Measurements from ENCODE around the gene SUOX. TPM values are rescaled to one million over a fixed set of nuclear protein-coding genes. Genes with fewer than 3 reads are reported as not detected.
A peak's percentile ranks its signal among the peaks of the same experiment; 100 is the strongest.

SUOX gene
- total and polyA plus RNA-seq, 11 donors = 25.0 to 59.5 (median 30.0) TPM

DNA sequence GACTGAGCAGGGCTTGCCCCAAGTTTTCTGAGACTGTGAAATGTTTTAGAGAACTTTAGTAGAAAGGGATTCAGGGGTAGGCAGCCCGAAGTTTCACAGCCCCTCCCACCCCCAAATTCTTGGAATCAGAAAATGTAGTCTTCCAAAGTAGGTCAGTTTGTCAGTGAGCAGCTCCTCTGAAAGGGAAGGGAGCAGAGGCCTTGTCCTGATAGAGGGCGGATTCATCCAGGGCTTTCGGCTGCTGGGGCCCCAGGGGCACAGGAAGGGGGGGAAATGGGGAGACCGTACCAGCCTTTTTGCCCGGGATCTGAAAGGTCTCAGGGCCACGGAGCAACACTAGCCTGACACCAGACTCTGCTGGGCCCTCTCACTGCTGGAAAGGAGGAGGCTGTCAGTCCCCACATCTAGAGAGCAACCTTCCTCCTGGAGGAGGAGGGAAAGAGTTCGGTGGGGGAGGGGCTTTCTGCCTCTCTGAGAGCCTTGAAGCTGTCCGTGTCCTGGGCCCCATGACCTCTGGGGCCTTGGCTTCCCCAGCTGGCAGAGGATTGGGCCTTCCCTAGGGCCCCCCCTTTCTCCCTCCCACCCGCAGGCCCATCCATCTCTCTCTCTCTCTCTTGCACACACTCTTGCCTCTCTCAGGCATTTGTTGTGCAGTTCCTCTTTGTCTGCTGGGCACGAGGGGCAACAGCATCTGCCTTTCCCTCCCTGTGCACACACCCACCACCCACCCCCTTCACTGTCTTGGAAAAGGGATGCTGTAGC is 23.5 kb downstream of the SUOX start, which contains the start of gene IKZF4:
TSS of gene IKZF4 (plus strand) at position 621 of the 762 bp plus-strand sequence. CDS start 451 bp downstream, outside the sequence.
- H3K27me3 ChIP-seq = no peaks in the 10 kb centered on the region
- no peak for TF ChIP-seq POLR2A (IDR thresholded peaks at IDR 0.05)
- TF ChIP-seq, protein P1, sequence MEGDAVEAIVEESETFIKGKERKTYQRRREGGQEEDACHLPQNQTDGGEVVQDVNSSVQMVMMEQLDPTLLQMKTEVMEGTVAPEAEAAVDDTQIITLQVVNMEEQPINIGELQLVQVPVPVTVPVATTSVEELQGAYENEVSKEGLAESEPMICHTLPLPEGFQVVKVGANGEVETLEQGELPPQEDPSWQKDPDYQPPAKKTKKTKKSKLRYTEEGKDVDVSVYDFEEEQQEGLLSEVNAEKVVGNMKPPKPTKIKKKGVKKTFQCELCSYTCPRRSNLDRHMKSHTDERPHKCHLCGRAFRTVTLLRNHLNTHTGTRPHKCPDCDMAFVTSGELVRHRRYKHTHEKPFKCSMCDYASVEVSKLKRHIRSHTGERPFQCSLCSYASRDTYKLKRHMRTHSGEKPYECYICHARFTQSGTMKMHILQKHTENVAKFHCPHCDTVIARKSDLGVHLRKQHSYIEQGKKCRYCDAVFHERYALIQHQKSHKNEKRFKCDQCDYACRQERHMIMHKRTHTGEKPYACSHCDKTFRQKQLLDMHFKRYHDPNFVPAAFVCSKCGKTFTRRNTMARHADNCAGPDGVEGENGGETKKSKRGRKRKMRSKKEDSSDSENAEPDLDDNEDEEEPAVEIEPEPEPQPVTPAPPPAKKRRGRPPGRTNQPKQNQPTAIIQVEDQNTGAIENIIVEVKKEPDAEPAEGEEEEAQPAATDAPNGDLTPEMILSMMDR (IDR thresholded peaks at IDR 0.05) = no peak
- intact Hi-C loops (cut with DNase I) = loop anchor here in 1 of 10 donors (10.0 kb wide), 1 partner anchor 276 kb away; the partner anchor contains the start of gene GDF11
- peak within 1 kb of the TSS in 9 of 12 donors; percentile 0 to 49 (median 38) for H3K4me3 ChIP-seq
- H3K27ac ChIP-seq = peak within 1 kb of the TSS in 10 of 12 donors; percentile 4 to 80 (median 52)
- DNase-seq (peak in 3 of 5 donors; percentile 27 to 61 (median 47)), ATAC-seq (peak; percentile 60 to 72 (median 62))
- WGBS, 4 donors = 28 to 40% (median 34%) methylated on average over 10 of the region's 10 CpGs
- H3K9me3 ChIP-seq = no peaks in the 10 kb centered on the region
- H3K4me1 ChIP-seq = peaks cover 0 to 21% (median 6%) of the 10 kb centered on the region in 12 donors
- peaks cover 0 to 26% (median 22%) of the 10 kb centered on the region in 9 donors for H3K36me3 ChIP-seq

DNA sequence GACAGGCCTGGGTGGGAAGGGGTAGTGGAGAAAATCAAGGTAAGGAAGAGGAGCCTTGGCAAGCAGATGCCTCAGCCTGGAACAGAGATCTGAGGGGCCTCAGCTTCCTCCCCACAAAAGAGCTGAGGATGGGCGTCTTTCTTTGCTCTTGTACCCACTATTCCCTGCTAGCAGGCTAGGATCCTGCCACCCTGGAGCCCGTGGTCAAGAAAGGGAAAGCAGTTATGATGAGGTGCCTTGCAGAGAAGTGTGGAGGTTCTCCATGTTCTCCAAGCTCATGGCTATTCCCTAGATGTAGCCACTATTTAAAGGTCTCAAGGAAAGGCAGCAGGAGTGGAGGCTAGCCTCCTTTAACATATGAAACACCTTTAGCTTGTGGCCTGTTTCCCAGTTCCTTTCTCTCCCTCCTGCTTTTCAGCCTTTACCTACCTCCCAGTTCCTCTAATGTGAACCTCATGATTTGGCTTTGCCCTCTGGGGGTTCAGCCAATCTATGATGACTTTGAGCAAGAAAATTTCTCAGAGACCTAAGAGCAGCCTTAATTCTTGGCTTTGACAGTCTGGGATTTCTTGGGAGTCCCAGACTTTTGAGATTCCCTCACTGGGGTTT is 24.9 kb downstream of the SUOX start:
- peak overlapping the region in 2 of 12 donors; percentile 26 to 40 for H3K4me3 ChIP-seq
- no peaks in the 10 kb centered on the region for H3K27me3 ChIP-seq
- DNase-seq = no peak
- H3K4me1 ChIP-seq = peaks cover 0 to 21% (median 6%) of the 10 kb centered on the region in 12 donors
- WGBS, 4 donors = 59 to 83% (median 67%) methylated on average over 2 of the region's 2 CpGs
- H3K27ac ChIP-seq = peak overlapping the region in 1 of 12 donors; percentile 80
- no peaks in the 10 kb centered on the region for H3K9me3 ChIP-seq
- intact Hi-C loops (cut with DNase I) = loop anchor here in 1 of 10 donors (10.0 kb wide), 1 partner anchor 277 kb away; the partner anchor contains the start of gene GDF11
- no peak for TF ChIP-seq POLR2A (IDR thresholded peaks at IDR 0.05)
- TF ChIP-seq, protein P1 (IDR thresholded peaks at IDR 0.05) = no peak
- peaks cover 0 to 35% (median 25%) of the 10 kb centered on the region in 9 donors for H3K36me3 ChIP-seq
- ATAC-seq = no peak

DNA sequence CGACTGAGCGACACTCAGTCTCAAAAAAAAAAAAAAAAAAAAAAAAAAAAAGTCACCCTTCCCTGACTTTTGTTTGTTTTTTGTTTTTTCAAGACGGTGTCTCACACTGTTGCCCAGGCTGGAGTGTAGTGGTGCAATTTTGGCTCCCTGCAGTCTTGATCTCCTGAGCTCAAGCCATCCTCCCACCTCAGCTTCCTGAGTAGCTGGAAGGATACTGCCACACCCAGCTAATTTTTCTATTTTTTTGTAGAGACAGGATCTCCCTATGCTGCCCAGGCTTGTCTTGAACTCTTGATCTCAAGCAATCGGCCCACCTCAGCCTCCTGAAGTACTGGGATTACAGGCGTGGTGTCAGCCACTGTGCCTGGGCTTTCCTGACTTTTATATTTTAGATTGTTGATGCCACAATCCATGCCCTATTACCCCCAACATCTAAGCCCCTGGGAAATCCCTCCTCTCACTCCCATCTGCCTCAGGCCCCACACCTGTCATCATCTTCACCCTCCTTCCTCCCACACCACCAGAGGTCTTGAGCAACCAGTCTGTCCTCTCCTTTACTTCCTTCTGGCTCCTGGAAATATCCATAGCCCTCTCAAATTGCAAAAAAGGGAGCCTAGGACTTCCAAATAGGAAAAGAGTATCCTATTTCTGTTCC is 31.6 kb downstream of the SUOX start:
- WGBS, 4 donors = 55 to 71% (median 59%) methylated on average over 5 of the region's 5 CpGs
- intact Hi-C loops (cut with DNase I) = loop anchor here in 2 of 10 donors (5.0 to 10.0 kb wide), 2 partner anchors 36 to 284 kb away; partner anchors contain the start of gene GDF11 (in 1 of the 2)
- DNase-seq (no peak), ATAC-seq (no peak)
- Histone ChIP-seq H3K36me3 (peaks cover 0 to 62% (median 49%) of the 10 kb centered on the region in 9 donors), H3K4me1 (peaks cover 0 to 2% (median 0%) of the 10 kb centered on the region in 12 donors), H3K4me3 (no peak overlapping the region), H3K27me3 (no peaks in the 10 kb centered on the region), H3K9me3 (no peaks in the 10 kb centered on the region), H3K27ac (no peak overlapping the region)
- TF ChIP-seq, protein P1 (IDR thresholded peaks at IDR 0.05) = no peak
- no peak for TF ChIP-seq POLR2A (IDR thresholded peaks at IDR 0.05)

Measured in heart left ventricle (tissue), 16 donors.